Measurements from ENCODE around the gene ZNF155. TPM values are rescaled to one million over a fixed set of nuclear protein-coding genes. Genes with fewer than 3 reads are reported as not detected.
A peak's percentile ranks its signal among the peaks of the same experiment; 100 is the strongest.

ZNF155 gene
- total and polyA plus RNA-seq, 10 of the 15 experiments (the other 5 are each of a cell fraction or from before 2014, with no cell fraction given) = 2.4 to 12.2 (median 5.6) TPM

DNA sequence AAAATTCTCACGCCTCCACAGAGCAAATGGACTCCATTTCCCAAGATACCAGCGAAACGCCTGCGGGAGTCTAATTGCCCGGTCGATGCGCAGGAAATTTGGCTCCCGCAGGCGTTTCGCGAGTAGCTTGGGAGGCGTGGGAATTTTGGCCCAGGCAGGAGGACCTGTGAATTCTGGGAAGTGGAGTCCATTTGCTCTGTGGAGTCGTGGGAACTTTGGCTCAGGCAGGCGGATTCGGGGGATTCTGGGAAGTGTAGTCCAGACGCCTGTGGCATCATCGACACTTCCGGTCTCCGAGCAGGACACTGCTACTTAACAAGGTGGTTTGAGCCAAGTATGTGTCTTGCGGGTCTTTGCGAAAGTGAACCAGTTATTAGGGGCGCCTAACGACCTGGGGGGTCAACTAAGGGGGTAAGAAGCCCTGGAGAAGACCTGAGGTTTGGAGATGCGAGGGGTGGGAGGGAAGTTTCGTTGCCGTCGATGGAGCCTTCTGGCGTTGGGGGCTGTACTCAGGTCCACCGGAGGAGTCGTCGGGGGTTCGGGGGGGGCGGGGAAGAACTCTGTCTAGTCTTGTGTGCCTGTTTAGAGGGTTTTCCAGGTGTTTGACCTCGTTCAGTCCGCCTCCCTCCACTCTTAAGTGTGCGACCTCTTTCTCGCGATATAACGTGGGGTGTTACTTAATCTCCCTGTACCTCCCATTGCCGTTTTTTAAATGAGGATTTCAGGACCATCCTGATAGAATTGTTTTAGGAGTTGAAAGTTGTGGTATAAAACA lies at the start of gene ZNF155 (continued):
- TF ChIP-seq CBX3 (IDR thresholded peaks at IDR 0.05; ENCODE audit: borderline replicate concordance, low read depth) (no peak), RCOR1 (conservative IDR thresholded peaks at IDR 0.05; ENCODE audit: low read depth, low read length) (0 out of 2 replicates have a peak, but pooled peaks have one; percentile 68), SPI1 (IDR thresholded peaks at IDR 0.05; ENCODE audit: borderline replicate concordance, insufficient read depth, low read depth, low read length) (no peak), HCFC1 (IDR thresholded peaks at IDR 0.05; ENCODE audit: low read length) (peak; percentile 92), POLR2AphosphoS5 (IDR thresholded peaks at IDR 0.05; ENCODE audit: low read length) (peak; percentile 73), TCF3 (IDR thresholded peaks at IDR 0.05; ENCODE audit: borderline replicate concordance, insufficient read depth, low read depth, low read length) (no peak), IKZF2 (IDR thresholded peaks at IDR 0.05) (peak in 1 of 2 experiments; percentile 67; a peak in 3 of 4 replicates), ZNF217 (IDR thresholded peaks at IDR 0.05) (no peak), BACH1 (IDR thresholded peaks at IDR 0.05; ENCODE audit: borderline replicate concordance) (no peak)

GRCh38 chr19:43934985-43935708 lies 48.8 kb upstream of the ZNF155 start, which contains the start of gene ZNF45:
ZNF45 (minus strand) TSS chr19:43935282; CDS start chr19:43922185, 13,097 bp downstream.
- ATAC-seq (peak; percentile 99), DNase-seq (ENCODE audit: low read depth, low spot score) (peak; percentile 60), FAIRE-seq (no peak)
- SMC1A ChIA-PET (ENCODE audit: uncharacterized antibody, unreplicated experiment) = interaction anchor here (0.6 to 1.6 kb wide), 11 partner anchors 11 to 317 kb away, joined by 3 to 12 read pairs (median 4); partner anchors contain the start of genes ZNF155 and ZNF221
- POLR2A ChIA-PET = interaction anchor here (0.5 to 2.9 kb wide), 10 partner anchors 16 to 980 kb away, joined by 3 to 16 read pairs (median 4); partner anchors contain the start of genes KCNN4, SMG9, ZNF221 and ZNF224
- H3K9ac ChIP-seq (ENCODE audit: control insufficient read depth, insufficient read depth, low read length) = peak within 1 kb of the TSS; percentile 81
- peak within 1 kb of the TSS; percentile 94 for H2AFZ ChIP-seq (ENCODE audit: control insufficient read depth, low read depth, low read length)
- no peaks in the 10 kb centered on the region for H3K27me3 ChIP-seq (replicated peaks in 1 of 2; ENCODE audit: control insufficient read depth in 2 of 2, insufficient read depth in 2 of 2, low read length in 1 of 2)
- H3K4me3 ChIP-seq = peak within 1 kb of the TSS; percentile 82
- peak within 1 kb of the TSS; percentile 93 for H3K4me2 ChIP-seq (ENCODE audit: control insufficient read depth, insufficient read depth)
- RAD21 ChIA-PET (ENCODE audit: unreplicated experiment) = interaction anchor here (0.7 to 1.6 kb wide), 11 partner anchors 10 to 277 kb away, joined by 3 to 11 read pairs (median 4); partner anchors contain the start of genes ZNF221, ZNF223 and ZNF227
- CTCF ChIA-PET = interaction anchor here (0.9 to 2.3 kb wide), 15 partner anchors 11 to 274 kb away, joined by 3 to 14 read pairs (median 4); partner anchors contain the start of genes ZNF221 and ZNF223
- intact Hi-C loops (cut with micrococcal nuclease; ENCODE audit: unreplicated experiment) (loop anchor here (1.0 to 10.0 kb wide), 2 partner anchors 49 to 160 kb away; partner anchors contain the start of genes ZNF155 and ZNF224), in situ Hi-C loops (cut with MboI) (no loop called here)
- no TSS peak for BruUV-seq (replicated peaks)
- H3K27ac ChIP-seq (ENCODE audit: control insufficient read depth, insufficient read depth) = peak within 1 kb of the TSS; percentile 67
- H3K9me3 ChIP-seq (replicated peaks; ENCODE audit: control insufficient read depth, insufficient read depth, low read length) = peaks cover 4% of the 10 kb centered on the region; the same call in 1 of the 3 replicates
- no peaks in the 10 kb centered on the region for H4K20me1 ChIP-seq (ENCODE audit: control insufficient read depth, insufficient read depth)
- H3K4me1 ChIP-seq (ENCODE audit: control insufficient read depth, insufficient read depth, low read length) = no peaks in the 10 kb centered on the region
- H3K79me2 ChIP-seq (ENCODE audit: control insufficient read depth, insufficient read depth, low read length) = peaks cover 9% of the 10 kb centered on the region
- under 1% methylated on average over 42 of the region's 42 CpGs for WGBS (ENCODE audit: insufficient coverage, insufficient replicate concordance, low lambda C conversion rate, missing lambda C conversion rate)
- peaks cover 0 to 11% of the 10 kb centered on the region in 2 experiments; a peak in 2 of 4 replicates for H3K36me3 ChIP-seq (ENCODE audit: control insufficient read depth in 2 of 2, insufficient read depth in 2 of 2, low read length in 1 of 2)
- TF ChIP-seq BRCA1 (IDR thresholded peaks at IDR 0.05; ENCODE audit: low read depth, low read length) (no peak), JUND (IDR thresholded peaks at IDR 0.05; ENCODE audit: low read depth, low read length) (no peak), EGR1 (IDR thresholded peaks at IDR 0.05; ENCODE audit: borderline replicate concordance in 1 of 2, low read depth in 2 of 2, low read length in 2 of 2) (peak in 1 of 2 experiments; percentile 61; a peak in 1 of 3 replicates), HCFC1 (IDR thresholded peaks at IDR 0.05; ENCODE audit: low read length) (peak; percentile 94), CREB1 (IDR thresholded peaks at IDR 0.05; ENCODE audit: low read depth) (0 out of 2 replicates have a peak, but pooled peaks have one; percentile 48), MXI1 (IDR thresholded peaks at IDR 0.05; ENCODE audit: low read depth, low read length) (peak; percentile 43; the same call in 1 of the 2 replicates), NFIC (IDR thresholded peaks at IDR 0.05; ENCODE audit: low read depth, low read length) (no peak)
- TF ChIP-seq, protein P1, sequence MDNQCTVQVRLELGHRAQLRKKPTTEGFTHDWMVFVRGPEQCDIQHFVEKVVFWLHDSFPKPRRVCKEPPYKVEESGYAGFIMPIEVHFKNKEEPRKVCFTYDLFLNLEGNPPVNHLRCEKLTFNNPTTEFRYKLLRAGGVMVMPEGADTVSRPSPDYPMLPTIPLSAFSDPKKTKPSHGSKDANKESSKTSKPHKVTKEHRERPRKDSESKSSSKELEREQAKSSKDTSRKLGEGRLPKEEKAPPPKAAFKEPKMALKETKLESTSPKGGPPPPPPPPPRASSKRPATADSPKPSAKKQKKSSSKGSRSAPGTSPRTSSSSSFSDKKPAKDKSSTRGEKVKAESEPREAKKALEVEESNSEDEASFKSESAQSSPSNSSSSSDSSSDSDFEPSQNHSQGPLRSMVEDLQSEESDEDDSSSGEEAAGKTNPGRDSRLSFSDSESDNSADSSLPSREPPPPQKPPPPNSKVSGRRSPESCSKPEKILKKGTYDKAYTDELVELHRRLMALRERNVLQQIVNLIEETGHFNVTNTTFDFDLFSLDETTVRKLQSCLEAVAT (IDR thresholded peaks at IDR 0.05) = 0 out of 2 replicates have a peak, but pooled peaks have one; percentile 49
